Cerebellar cortex (tissue), 1 donor: ENCODE results near the gene ACAP3.

Experiments used
- DNase-seq: peaks from one replicate; pipeline ENCODE4 v3.0.0-alpha.2; 2015; ENCODE audit warnings: low spot score

ACAP3 gene

DNA sequence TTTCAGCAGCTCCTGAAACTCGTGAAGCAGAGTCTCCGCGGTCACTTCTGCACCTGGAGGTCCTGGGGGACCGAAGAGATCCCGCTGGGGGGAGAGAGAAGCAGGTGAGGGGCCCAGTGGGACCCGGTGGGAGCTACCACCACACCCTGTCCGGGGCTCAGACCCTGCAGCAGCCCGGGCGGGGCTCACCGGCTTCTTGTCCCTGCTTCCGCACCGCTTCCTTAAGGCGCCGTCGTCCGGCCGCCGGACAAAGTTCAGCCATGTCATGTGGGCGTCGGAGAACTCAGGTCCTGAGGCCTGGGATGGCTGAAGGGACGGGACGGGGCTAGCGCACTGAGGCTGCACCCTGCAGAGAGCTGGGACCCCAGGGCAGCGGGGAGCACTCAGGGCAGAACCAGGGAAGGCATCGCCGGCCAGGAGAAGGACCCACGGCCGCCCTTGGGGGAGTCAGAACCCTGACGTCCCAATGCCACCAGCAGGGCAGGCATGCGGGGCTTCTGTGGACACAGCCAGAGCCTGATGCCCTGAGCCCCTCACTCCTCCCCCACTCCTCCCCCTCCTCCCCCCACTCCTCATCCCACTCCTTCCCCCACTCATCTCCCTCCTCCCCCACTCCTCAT lies 63.4 kb downstream of the ACAP3 start:
- peak; percentile 43 for DNase-seq

DNA sequence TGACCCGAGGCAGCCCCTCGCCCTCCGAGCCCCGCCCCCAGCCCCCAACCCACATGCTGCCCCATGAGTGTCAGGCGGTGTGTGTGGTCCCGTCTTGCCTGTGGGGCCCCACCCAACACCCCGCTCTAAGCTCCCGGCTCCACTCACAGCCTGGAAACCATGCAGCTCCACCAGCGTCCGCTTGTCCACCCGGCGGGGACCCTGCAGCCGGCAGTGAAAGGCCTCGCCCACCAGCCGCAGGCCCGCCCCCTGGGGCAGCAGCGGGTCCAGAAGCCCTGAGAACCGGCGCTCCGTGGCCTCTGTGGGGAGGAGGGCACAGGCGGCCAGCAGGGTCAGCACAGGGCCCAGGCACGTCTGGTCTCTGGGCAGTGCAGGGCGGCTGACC lies 63.9 kb downstream of the ACAP3 start:
- DNase-seq, result no peak

DNA sequence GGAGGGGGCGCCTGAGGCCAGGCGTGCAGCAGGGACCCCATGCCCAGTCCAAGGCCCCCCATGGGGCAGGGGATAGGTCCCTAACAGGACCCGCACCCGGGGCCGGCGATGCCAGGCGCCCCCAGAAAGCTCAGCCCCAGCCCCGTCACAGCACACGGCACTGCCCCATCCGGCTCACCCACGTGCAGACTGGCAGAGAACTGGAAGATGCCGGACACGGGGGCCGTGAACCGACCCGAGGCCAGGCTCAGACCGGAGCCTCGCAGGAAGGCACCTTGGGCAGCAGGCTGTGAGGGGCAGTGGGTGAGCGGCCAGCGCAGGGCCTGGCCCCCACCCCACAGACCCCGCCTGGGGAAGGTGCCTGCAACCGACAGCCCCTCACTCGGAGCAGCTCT lies 64.5 kb downstream of the ACAP3 start:
- no peak for DNase-seq

DNA sequence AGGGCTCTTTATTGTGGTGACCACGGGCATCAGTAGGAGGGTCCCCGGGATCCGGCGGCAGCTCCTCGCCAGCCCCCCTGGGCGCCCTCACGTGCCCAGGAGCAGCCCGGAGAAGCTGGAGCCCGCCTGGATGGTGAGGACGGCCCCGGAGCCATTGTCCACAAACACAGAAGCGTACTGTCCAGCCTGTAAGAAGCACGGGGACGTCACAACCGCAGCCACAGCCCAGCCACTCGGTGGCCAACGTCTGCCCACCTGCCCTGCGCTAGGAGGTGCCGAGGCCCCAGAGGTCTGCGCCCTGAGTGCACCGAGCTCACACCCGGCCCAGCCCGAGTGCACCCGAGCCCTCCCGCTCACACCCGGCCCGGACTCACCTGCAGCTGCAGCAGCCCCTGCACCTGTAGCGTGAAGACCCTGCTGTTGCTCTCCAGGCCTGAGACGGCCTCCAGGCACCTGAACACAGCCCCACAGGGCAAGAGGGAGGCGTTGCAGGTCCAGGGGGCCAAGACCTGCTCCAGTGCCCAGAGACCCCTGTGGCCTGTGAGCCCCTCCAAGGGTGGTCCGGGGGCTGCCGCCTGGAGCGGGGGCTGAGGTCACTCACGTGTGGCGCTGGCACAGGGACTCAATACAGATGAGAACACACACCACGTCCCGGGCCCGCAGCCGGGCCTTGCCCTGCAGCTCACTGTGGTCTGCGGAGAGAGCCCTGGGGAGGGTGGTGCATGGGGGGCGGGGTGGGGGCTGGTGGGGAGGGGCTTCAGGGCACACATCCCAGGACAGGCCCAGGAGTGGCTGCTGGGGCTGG lies 65.1 kb downstream of the ACAP3 start:
- no peak for DNase-seq
